ENCODE results near the gene ZNF366.

DNA sequence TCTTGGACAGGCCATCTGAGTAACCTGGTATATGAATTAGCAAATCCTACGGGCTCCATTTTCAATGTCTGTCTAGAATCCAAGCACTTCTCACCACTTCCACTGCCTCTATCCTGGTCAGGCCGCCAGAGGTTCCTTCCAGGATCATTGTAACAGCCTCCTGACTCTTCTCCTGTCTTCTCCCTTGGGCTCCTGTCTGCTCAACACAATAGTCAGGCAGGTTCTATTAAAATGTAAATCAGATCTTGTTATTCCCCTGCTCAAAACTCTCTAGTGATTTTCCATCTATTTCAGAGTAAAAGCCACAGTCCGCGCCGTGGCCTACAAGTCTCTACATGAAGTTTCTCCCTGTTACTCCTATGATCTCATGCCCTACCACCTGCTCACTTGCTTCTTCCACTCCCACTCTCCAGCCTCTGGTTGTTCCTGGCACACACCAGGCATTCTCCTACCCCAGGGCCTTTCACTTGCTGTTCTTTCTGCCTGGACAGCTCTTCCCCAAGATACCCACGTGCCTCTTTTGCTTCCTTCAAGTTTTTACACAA is 21.7 kb downstream of the ZNF366 start:
- TF ChIP-seq ZNF747 (tag by site-specific recombination; IDR thresholded peaks at IDR 0.05) (no peak), ZNF274 (IDR thresholded peaks at IDR 0.05; ENCODE audit: low read length) (no peak), ZNF274 (tag by site-specific recombination; IDR thresholded peaks at IDR 0.05; ENCODE audit: borderline replicate concordance) (no peak), KLF7 (tag by site-specific recombination; IDR thresholded peaks at IDR 0.05; ENCODE audit: borderline replicate concordance) (no peak), YY1 (tag by site-specific recombination; IDR thresholded peaks at IDR 0.05) (no peak), ZBTB8A (tag by site-specific recombination; IDR thresholded peaks at IDR 0.05) (no peak), SP3 (tag by site-specific recombination; IDR thresholded peaks at IDR 0.05) (no peak), ZNF776 (tag by site-specific recombination; IDR thresholded peaks at IDR 0.05; ENCODE audit: borderline replicate concordance) (no peak), ZBTB7A (tag by site-specific recombination; IDR thresholded peaks at IDR 0.05; ENCODE audit: low read depth) (no peak), ZEB2 (tag by site-specific recombination; IDR thresholded peaks at IDR 0.05) (no peak), MEIS1 (CRISPR knock-in tag; IDR thresholded peaks at IDR 0.05; ENCODE audit: borderline replicate concordance) (no peak)
- TF ChIP-seq, protein P1, sequence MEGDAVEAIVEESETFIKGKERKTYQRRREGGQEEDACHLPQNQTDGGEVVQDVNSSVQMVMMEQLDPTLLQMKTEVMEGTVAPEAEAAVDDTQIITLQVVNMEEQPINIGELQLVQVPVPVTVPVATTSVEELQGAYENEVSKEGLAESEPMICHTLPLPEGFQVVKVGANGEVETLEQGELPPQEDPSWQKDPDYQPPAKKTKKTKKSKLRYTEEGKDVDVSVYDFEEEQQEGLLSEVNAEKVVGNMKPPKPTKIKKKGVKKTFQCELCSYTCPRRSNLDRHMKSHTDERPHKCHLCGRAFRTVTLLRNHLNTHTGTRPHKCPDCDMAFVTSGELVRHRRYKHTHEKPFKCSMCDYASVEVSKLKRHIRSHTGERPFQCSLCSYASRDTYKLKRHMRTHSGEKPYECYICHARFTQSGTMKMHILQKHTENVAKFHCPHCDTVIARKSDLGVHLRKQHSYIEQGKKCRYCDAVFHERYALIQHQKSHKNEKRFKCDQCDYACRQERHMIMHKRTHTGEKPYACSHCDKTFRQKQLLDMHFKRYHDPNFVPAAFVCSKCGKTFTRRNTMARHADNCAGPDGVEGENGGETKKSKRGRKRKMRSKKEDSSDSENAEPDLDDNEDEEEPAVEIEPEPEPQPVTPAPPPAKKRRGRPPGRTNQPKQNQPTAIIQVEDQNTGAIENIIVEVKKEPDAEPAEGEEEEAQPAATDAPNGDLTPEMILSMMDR (tag by site-specific recombination; IDR thresholded peaks at IDR 0.05): no peak
- TF ChIP-seq, protein P2, sequence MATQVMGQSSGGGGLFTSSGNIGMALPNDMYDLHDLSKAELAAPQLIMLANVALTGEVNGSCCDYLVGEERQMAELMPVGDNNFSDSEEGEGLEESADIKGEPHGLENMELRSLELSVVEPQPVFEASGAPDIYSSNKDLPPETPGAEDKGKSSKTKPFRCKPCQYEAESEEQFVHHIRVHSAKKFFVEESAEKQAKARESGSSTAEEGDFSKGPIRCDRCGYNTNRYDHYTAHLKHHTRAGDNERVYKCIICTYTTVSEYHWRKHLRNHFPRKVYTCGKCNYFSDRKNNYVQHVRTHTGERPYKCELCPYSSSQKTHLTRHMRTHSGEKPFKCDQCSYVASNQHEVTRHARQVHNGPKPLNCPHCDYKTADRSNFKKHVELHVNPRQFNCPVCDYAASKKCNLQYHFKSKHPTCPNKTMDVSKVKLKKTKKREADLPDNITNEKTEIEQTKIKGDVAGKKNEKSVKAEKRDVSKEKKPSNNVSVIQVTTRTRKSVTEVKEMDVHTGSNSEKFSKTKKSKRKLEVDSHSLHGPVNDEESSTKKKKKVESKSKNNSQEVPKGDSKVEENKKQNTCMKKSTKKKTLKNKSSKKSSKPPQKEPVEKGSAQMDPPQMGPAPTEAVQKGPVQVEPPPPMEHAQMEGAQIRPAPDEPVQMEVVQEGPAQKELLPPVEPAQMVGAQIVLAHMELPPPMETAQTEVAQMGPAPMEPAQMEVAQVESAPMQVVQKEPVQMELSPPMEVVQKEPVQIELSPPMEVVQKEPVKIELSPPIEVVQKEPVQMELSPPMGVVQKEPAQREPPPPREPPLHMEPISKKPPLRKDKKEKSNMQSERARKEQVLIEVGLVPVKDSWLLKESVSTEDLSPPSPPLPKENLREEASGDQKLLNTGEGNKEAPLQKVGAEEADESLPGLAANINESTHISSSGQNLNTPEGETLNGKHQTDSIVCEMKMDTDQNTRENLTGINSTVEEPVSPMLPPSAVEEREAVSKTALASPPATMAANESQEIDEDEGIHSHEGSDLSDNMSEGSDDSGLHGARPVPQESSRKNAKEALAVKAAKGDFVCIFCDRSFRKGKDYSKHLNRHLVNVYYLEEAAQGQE (tag by site-specific recombination; IDR thresholded peaks at IDR 0.05): no peak
- TF ChIP-seq, protein P3, sequence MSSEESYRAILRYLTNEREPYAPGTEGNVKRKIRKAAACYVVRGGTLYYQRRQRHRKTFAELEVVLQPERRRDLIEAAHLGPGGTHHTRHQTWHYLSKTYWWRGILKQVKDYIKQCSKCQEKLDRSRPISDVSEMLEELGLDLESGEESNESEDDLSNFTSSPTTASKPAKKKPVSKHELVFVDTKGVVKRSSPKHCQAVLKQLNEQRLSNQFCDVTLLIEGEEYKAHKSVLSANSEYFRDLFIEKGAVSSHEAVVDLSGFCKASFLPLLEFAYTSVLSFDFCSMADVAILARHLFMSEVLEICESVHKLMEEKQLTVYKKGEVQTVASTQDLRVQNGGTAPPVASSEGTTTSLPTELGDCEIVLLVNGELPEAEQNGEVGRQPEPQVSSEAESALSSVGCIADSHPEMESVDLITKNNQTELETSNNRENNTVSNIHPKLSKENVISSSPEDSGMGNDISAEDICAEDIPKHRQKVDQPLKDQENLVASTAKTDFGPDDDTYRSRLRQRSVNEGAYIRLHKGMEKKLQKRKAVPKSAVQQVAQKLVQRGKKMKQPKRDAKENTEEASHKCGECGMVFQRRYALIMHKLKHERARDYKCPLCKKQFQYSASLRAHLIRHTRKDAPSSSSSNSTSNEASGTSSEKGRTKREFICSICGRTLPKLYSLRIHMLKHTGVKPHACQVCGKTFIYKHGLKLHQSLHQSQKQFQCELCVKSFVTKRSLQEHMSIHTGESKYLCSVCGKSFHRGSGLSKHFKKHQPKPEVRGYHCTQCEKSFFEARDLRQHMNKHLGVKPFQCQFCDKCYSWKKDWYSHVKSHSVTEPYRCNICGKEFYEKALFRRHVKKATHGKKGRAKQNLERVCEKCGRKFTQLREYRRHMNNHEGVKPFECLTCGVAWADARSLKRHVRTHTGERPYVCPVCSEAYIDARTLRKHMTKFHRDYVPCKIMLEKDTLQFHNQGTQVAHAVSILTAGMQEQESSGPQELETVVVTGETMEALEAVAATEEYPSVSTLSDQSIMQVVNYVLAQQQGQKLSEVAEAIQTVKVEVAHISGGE (tag by site-specific recombination; conservative IDR thresholded peaks at IDR 0.05; ENCODE audit: low read depth): no peak
